B cell (primary cell): ENCODE results near the gene MPPED2. TPM values are rescaled to one million over a fixed set of nuclear protein-coding genes. Genes with fewer than 3 reads are reported as not detected.

Source experiments
- ATAC-seq: fragments of 200-7000 bp; cut with Tn5 transposase; one replicate; pipeline ENCODE4 v1.10.0; 2021; ENCODE audit warnings: low read depth, mild to moderate bottlenecking, moderate number of reproducible peaks, moderate library complexity
- CTCF ChIA-PET: fragments of 350-600 bp; sonication (Branson Sonifier 250); formaldehyde crosslinking; loops from one replicate; lab custom pipeline; 2021; ENCODE audit warnings: antibody characterized with exemption, inconsistent platforms; lab: Charles Lee
- POLR2A ChIA-PET: fragments of 350-600 bp; sonication (Branson Sonifier 250); formaldehyde crosslinking; loops from one replicate; lab custom pipeline; 2021; ENCODE audit warnings: antibody characterized with exemption; lab: Charles Lee
- DNase-seq: peaks from one replicate; pipeline ENCODE4 v3.0.0; 2013
- H2AFZ ChIP-seq: 2 replicates; pipeline ENCODE4 v1.6.1; 2012; ENCODE audit warnings: mild to moderate bottlenecking, low read depth, low read length; ENCODE audit not compliant: insufficient read depth, poor library complexity, severe bottlenecking
- H3K27ac ChIP-seq, 2 donors: 1 replicate in 1 of 2; 2 replicates in 1 of 2; pipeline ENCODE4 v1.5.1; 2012 to 2013; ENCODE audit warnings: low read length in 2 of 2, mild to moderate bottlenecking in 2 of 2, moderate library complexity in 1 of 2
- H3K27me3 ChIP-seq, 4 experiments: fragments of 200-600 bp in 1 of 4; sonication (generic) in 1 of 4; replicated peaks in 1 of 4; 1 replicate in 2 of 4; 2 replicates in 2 of 4; pipeline versions ENCODE4 v1.6.1 to v1.7.0; 2013 to 2016; ENCODE audit warnings: low read length in 3 of 4, mild to moderate bottlenecking in 2 of 4, mixed read lengths in 1 of 4, moderate library complexity in 1 of 4; ENCODE audit not compliant: insufficient read depth in 4 of 4, control insufficient read depth in 3 of 4; ENCODE audit errors: control extremely low read depth in 1 of 4
- H3K36me3 ChIP-seq, 2 experiments: replicated peaks in 1 of 2; 1 replicate in 1 of 2; 2 replicates in 1 of 2; pipeline versions ENCODE4 v1.6.1 to v1.7.1; 2013; ENCODE audit warnings: low read length in 1 of 2; ENCODE audit not compliant: insufficient read depth in 2 of 2, control insufficient read depth in 1 of 2; ENCODE audit errors: control extremely low read depth in 1 of 2, extremely low read depth in 1 of 2
- H3K4me1 ChIP-seq, 2 donors: fragments of 200-600 bp in 1 of 2; sonication (generic) in 1 of 2; 1 replicate in 1 of 2; 2 replicates in 1 of 2; pipeline versions ENCODE4 v1.5.1 to v1.6.1; 2013 to 2017; ENCODE audit warnings: low read length in 2 of 2; ENCODE audit not compliant: control insufficient read depth in 2 of 2, insufficient read depth in 2 of 2
- H3K4me2 ChIP-seq: replicated peaks from 2 replicates; pipeline ENCODE3; 2012; ENCODE audit warnings: mild to moderate bottlenecking, low read depth, low read length; ENCODE audit not compliant: poor library complexity, severe bottlenecking
- H3K4me3 ChIP-seq, 5 experiments: fragments of 200-600 bp in 1 of 5; sonication (generic) in 1 of 5; 1 replicate in 3 of 5; 2 replicates in 2 of 5; pipeline versions ENCODE4 v1.5.1 to v1.7.0; 2011 to 2016; ENCODE audit warnings: low read length in 4 of 5, mild to moderate bottlenecking in 4 of 5, low read depth in 2 of 5, control low read depth in 1 of 5, moderate library complexity in 1 of 5; ENCODE audit not compliant: insufficient read depth in 1 of 5; ENCODE audit errors: control extremely low read depth in 1 of 5, extremely low read depth in 1 of 5
- H3K79me2 ChIP-seq: fragments of 200-600 bp; sonication (generic); one replicate; pipeline ENCODE4 v1.6.0; 2016; ENCODE audit warnings: low read length; ENCODE audit not compliant: control insufficient read depth, insufficient read depth
- H3K9ac ChIP-seq: fragments of 200-600 bp; sonication (generic); 2 replicates; pipeline ENCODE4 v1.6.1; 2017; ENCODE audit warnings: mild to moderate bottlenecking, low read length, moderate library complexity
- H3K9me3 ChIP-seq, 3 donors: one replicate each; pipeline versions ENCODE4 v1.6.1 to v1.7.1; 2013; ENCODE audit warnings: low read length in 2 of 3; ENCODE audit not compliant: control insufficient read depth in 2 of 3, insufficient read depth in 1 of 3; ENCODE audit errors: control extremely low read depth in 1 of 3
- H4K20me1 ChIP-seq: 2 replicates; pipeline ENCODE4 v1.6.0; 2012; ENCODE audit warnings: mild to moderate bottlenecking, low read length; ENCODE audit not compliant: insufficient read depth, control insufficient read depth, poor library complexity, severe bottlenecking
- H3K27ac Mint-ChIP-seq: one replicate; pipeline ENCODE4 v1.8.0; 2021; ENCODE audit warnings: mixed read lengths
- H3K27me3 Mint-ChIP-seq: one replicate; pipeline ENCODE4 v1.8.0; 2021; ENCODE audit warnings: mixed read lengths
- H3K4me1 Mint-ChIP-seq: one replicate; pipeline ENCODE4 v1.8.0; 2021; ENCODE audit warnings: mixed read lengths
- H3K4me3 Mint-ChIP-seq: one replicate; pipeline ENCODE4 v1.8.0; 2021; ENCODE audit warnings: mixed read lengths
- H3K9me3 Mint-ChIP-seq: one replicate; pipeline ENCODE4 v1.8.0; 2022; ENCODE audit warnings: mixed read lengths; ENCODE audit not compliant: insufficient read depth
- EZH2 ChIP-seq: IDR thresholded peaks from 2 replicates; pipeline ENCODE4 v1.6.1; 2012; ENCODE audit warnings: borderline replicate concordance, low read depth, mild to moderate bottlenecking, moderate library complexity, low read length; ENCODE audit not compliant: insufficient read depth, poor library complexity, severe bottlenecking
- WGBS: methylation state at CpG from one replicate; pipeline ENCODE4 v1.1.5; 2013; ENCODE audit warnings: missing lambda C conversion rate; ENCODE audit not compliant: insufficient coverage; 5-methylcytosine and 5-hydroxymethylcytosine counted together
- intact Hi-C: fragments of 100-400 bp; cut with micrococcal nuclease; formaldehyde crosslinking; loops from one replicate; pipeline ENCODE4 v1.10.0; 2022
- polyA plus RNA-seq: library from polyadenylated mRNA; depleted of rRNA; stranded (reverse); fragments of >200 nt; gene quantifications from 2 replicates; pipeline ENCODE4 v1.2.3, GENCODE V29; 2012
- total RNA-seq, 2 donors: library from RNA; stranded (reverse); fragments of 120-200 nt in 1 of 2; gene quantifications; 1 replicate in 1 of 2; 2 replicates in 1 of 2; pipeline versions ENCODE4 v1.2.3 to v1.2.4, GENCODE V29; 2013 to 2022
- TF ChIP-seq, protein P1 (sequence below): fragments of 200-600 bp; IDR thresholded peaks from one replicate; pipeline ENCODE4 v1.8.0; 2022; ENCODE audit warnings: antibody characterized with exemption, mild to moderate bottlenecking

Gene MPPED2
- total and polyA plus RNA-seq, 2 donors (not counting 1 experiment from before 2014, with no cell fraction given) = 0.70 to 1.1 TPM

DNA sequence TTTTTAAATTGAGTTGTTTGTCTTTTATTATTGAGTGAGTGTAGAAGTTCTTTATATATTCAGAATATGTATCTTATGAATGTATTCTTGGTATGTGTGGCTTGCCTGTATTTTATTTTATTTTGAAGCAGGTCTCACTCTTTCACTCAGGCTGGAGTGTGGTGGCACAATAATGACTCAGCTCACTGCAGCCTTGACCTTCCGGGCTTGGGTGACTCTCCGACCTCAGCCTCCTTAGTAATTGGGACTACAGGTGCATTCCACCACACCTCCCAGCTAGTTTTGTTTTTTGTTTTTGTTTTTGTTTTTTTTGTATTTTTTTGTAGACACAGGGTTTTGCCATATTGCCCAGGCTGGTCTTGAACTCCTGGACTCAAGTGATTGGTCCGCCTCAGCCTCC, 24.5 kb upstream of the MPPED2 start:
- no peaks in the 10 kb centered on the region for H3K27me3 ChIP-seq
- Mint-ChIP-seq H3K27ac (no peak overlapping the region), H3K27me3 (peaks cover 6% of the 10 kb centered on the region), H3K9me3 (no peaks in the 10 kb centered on the region), H3K4me3 (no peak overlapping the region), H3K4me1 (no peaks in the 10 kb centered on the region)
- DNase-seq = no peak
- no peaks in the 10 kb centered on the region for H3K9me3 ChIP-seq
- no peaks in the 10 kb centered on the region for H3K79me2 ChIP-seq
- H3K36me3 ChIP-seq = no peaks in the 10 kb centered on the region
- ChIA-PET CTCF (no interaction called here), POLR2A (no interaction called here)
- H2AFZ ChIP-seq = no peak overlapping the region
- no peak overlapping the region for H3K4me2 ChIP-seq
- no CpG with 5 or more reads among the region's 3 CpGs for WGBS
- no peak overlapping the region for H3K27ac ChIP-seq
- H3K4me1 ChIP-seq = no peaks in the 10 kb centered on the region
- intact Hi-C loops = no loop called here
- ATAC-seq = no peak
- no peaks in the 10 kb centered on the region for H4K20me1 ChIP-seq
- no peak overlapping the region for H3K4me3 ChIP-seq
- TF ChIP-seq, protein P1, sequence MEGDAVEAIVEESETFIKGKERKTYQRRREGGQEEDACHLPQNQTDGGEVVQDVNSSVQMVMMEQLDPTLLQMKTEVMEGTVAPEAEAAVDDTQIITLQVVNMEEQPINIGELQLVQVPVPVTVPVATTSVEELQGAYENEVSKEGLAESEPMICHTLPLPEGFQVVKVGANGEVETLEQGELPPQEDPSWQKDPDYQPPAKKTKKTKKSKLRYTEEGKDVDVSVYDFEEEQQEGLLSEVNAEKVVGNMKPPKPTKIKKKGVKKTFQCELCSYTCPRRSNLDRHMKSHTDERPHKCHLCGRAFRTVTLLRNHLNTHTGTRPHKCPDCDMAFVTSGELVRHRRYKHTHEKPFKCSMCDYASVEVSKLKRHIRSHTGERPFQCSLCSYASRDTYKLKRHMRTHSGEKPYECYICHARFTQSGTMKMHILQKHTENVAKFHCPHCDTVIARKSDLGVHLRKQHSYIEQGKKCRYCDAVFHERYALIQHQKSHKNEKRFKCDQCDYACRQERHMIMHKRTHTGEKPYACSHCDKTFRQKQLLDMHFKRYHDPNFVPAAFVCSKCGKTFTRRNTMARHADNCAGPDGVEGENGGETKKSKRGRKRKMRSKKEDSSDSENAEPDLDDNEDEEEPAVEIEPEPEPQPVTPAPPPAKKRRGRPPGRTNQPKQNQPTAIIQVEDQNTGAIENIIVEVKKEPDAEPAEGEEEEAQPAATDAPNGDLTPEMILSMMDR = no peak
- no peak for TF ChIP-seq EZH2
- no peak overlapping the region for H3K9ac ChIP-seq

DNA sequence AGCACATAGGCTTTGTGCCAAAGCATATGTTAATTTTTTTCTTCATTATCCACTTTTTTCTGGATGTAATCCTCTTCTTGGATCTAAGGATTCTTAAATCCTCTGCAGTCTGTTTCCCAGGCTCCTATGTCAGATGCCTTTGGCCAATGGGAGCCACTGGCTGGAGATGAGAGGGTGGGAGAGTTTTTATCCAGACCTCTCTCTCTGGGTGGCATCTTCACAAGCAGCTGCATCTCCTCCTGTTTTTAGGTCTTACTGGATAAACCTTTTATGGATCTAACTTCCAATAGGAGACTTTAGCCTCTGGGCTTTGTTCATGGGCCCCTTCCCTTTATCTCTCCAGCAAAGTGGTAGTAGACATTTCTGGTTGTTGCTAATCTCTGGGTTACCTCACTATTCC, 22.4 kb upstream of the MPPED2 start:
- no peaks in the 10 kb centered on the region for H3K36me3 ChIP-seq
- no peaks in the 10 kb centered on the region for H3K79me2 ChIP-seq
- DNase-seq = no peak
- H2AFZ ChIP-seq = no peak overlapping the region
- intact Hi-C loops = no loop called here
- no peak overlapping the region for H3K9ac ChIP-seq
- no peaks in the 10 kb centered on the region for H3K27me3 ChIP-seq
- Mint-ChIP-seq H3K9me3 (no peaks in the 10 kb centered on the region), H3K27ac (no peak overlapping the region), H3K4me1 (no peaks in the 10 kb centered on the region), H3K4me3 (no peak overlapping the region), H3K27me3 (peaks cover 6% of the 10 kb centered on the region)
- no peaks in the 10 kb centered on the region for H3K9me3 ChIP-seq
- no peak for ATAC-seq
- CTCF ChIA-PET = no interaction called here
- H3K27ac ChIP-seq = no peak overlapping the region
- H4K20me1 ChIP-seq = no peaks in the 10 kb centered on the region
- no peaks in the 10 kb centered on the region for H3K4me1 ChIP-seq
- H3K4me3 ChIP-seq = no peak overlapping the region
- H3K4me2 ChIP-seq = no peak overlapping the region
- POLR2A ChIA-PET = no interaction called here
- TF ChIP-seq, protein P1 = no peak
- TF ChIP-seq EZH2 = no peak
